OCI-LY7 (cell line): Measurements from ENCODE around the gene FOXA1. TPM values are rescaled to one million over a fixed set of nuclear protein-coding genes. Genes with fewer than 3 reads are reported as not detected.

Experiments
- BruUV-seq: library from RNA; stranded (reverse); fragments of 400-500 nt; replicated peaks from 2 replicates; lab custom pipeline; 2021; lab: Mats Ljungman, UMichigan
- CTCF ChIA-PET: fragments of 300-600 bp; sonication (Branson Sonifier 250); formaldehyde crosslinking; loops from one replicate; lab custom pipeline; 2022; ENCODE audit warnings: antibody characterized with exemption; ENCODE audit not compliant: unreplicated experiment; lab: Charles Lee
- POLR2A ChIA-PET: fragments of 300-600 bp; sonication (Branson Sonifier 250); formaldehyde crosslinking; loops from one replicate; lab custom pipeline; 2022; ENCODE audit warnings: antibody characterized with exemption; lab: Charles Lee
- DNase-seq: peaks from one replicate; pipeline ENCODE4 v3.0.0-alpha.2; 2015; ENCODE audit warnings: low spot score
- H2AFZ ChIP-seq: fragments of 200-600 bp; sonication (generic), shearing (Covaris generic); 2 replicates; pipeline ENCODE4 v1.6.1; 2014; ENCODE audit warnings: mild to moderate bottlenecking, antibody characterized with exemption, low read length, moderate library complexity
- H3K27ac ChIP-seq: fragments of 200-600 bp; sonication (generic); 2 replicates; pipeline ENCODE4 v1.5.1; 2014; ENCODE audit warnings: mixed run types, low read depth, mild to moderate bottlenecking, moderate library complexity, low read length, inconsistent platforms; ENCODE audit not compliant: poor library complexity, severe bottlenecking
- H3K36me3 ChIP-seq: fragments of 200-600 bp; sonication (generic); 2 replicates; pipeline ENCODE4 v1.6.1; 2014; ENCODE audit warnings: mild to moderate bottlenecking, antibody characterized with exemption, low read length, moderate library complexity, mixed read lengths; ENCODE audit not compliant: insufficient read depth
- H3K4me1 ChIP-seq: fragments of 200-600 bp; sonication (generic); 2 replicates; pipeline ENCODE4 v1.5.1; 2014; ENCODE audit warnings: mild to moderate bottlenecking, low read length; ENCODE audit not compliant: insufficient read depth, poor library complexity, severe bottlenecking
- H3K4me2 ChIP-seq: fragments of 200-600 bp; sonication (generic); 2 replicates; pipeline ENCODE4 v1.6.1; 2014; ENCODE audit warnings: mild to moderate bottlenecking, low read length
- H3K4me3 ChIP-seq: fragments of 200-600 bp; sonication (generic); 2 replicates; pipeline ENCODE4 v1.5.1; 2014; ENCODE audit warnings: mild to moderate bottlenecking, low read depth, low read length; ENCODE audit not compliant: poor library complexity, severe bottlenecking
- H3K79me2 ChIP-seq: fragments of 200-600 bp; sonication (generic); 2 replicates; pipeline ENCODE4 v1.6.1; 2016; ENCODE audit warnings: low read depth, mild to moderate bottlenecking, low read length, moderate library complexity, mixed read lengths; ENCODE audit not compliant: insufficient read depth
- H3K9me2 ChIP-seq: fragments of 200-600 bp; sonication (generic); 2 replicates; pipeline ENCODE4 v1.6.1; 2016; ENCODE audit warnings: mild to moderate bottlenecking, low read length, mixed read lengths; ENCODE audit not compliant: insufficient read depth
- H3K9me3 ChIP-seq: fragments of 200-600 bp; sonication (generic); 2 replicates; pipeline ENCODE4 v1.6.1; 2014; ENCODE audit warnings: mild to moderate bottlenecking, mixed run types, low read length, mixed read lengths
- H4K20me1 ChIP-seq: fragments of 200-600 bp; sonication (generic); 2 replicates; pipeline ENCODE4 v1.6.1; 2014; ENCODE audit warnings: mild to moderate bottlenecking, antibody characterized with exemption, low read length, moderate library complexity, mixed read lengths; ENCODE audit not compliant: insufficient read depth
- EZH2phosphoT487 ChIP-seq: fragments of 200-600 bp; sonication (generic); IDR thresholded peaks from 2 replicates; pipeline ENCODE4 v1.6.1; 2018; ENCODE audit warnings: low read depth, borderline replicate concordance, mild to moderate bottlenecking, mixed run types, antibody characterized with exemption, low read length, moderate library complexity, mixed read lengths
- intact Hi-C: fragments of 100-400 bp; cut with micrococcal nuclease; formaldehyde crosslinking; loops from one replicate; pipeline ENCODE4 v1.10.0; 2022; ENCODE audit not compliant: unreplicated experiment
- total RNA-seq, 2 experiments: library from RNA; depleted of rRNA in 1 of 2; stranded (reverse); fragments of >200 nt in 1 of 2; shearing (Covaris generic) in 1 of 2; gene quantifications; 2 replicates each; pipeline ENCODE4 v1.2.3, GENCODE V29; 2014 to 2022
- TF ChIP-seq, protein P1 (sequence below): fragments of 200-600 bp; sonication (generic); conservative IDR thresholded peaks from 2 replicates; pipeline ENCODE4 v1.5.1; 2014; ENCODE audit warnings: mild to moderate bottlenecking, antibody characterized with exemption, low read length, moderate library complexity, mixed read lengths

Gene FOXA1
- total RNA-seq, 2 experiments from 2014 or later = not detected

DNA sequence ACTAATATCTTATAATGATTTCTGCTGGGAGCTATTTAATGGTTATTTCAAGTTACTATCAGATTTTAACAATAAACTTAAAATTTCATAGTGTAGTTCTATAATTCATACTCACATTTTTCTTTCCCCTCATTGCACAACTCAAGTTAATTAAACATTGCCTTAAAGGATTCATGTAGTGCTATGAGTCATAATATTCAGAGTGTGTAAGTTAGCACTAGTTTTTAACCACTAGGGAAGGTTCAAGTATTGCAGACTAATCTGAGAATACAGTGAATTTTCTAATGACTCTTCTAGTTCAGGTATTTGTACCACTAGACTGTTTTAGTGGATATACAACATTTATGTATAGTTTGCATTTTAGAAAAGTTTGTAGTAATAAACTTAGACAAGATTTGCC lies 49.9 kb downstream of the FOXA1 start:
- POLR2A ChIA-PET = interaction anchor here (0.6 to 1.1 kb wide), 4 partner anchors 15 to 859 kb away, joined by 3 read pairs; no protein-coding TSS in a partner anchor
- intact Hi-C loops = no loop called here
- Histone ChIP-seq H3K4me3 (no peak overlapping the region), H4K20me1 (no peaks in the 10 kb centered on the region), H3K9me3 (no peaks in the 10 kb centered on the region), H3K4me1 (no peaks in the 10 kb centered on the region), H3K79me2 (no peaks in the 10 kb centered on the region), H2AFZ (no peak overlapping the region), H3K27ac (no peak overlapping the region), H3K4me2 (no peak overlapping the region), H3K36me3 (no peaks in the 10 kb centered on the region), H3K9me2 (no peaks in the 10 kb centered on the region)
- no peak for TF ChIP-seq EZH2phosphoT487
- TF ChIP-seq, protein P1, sequence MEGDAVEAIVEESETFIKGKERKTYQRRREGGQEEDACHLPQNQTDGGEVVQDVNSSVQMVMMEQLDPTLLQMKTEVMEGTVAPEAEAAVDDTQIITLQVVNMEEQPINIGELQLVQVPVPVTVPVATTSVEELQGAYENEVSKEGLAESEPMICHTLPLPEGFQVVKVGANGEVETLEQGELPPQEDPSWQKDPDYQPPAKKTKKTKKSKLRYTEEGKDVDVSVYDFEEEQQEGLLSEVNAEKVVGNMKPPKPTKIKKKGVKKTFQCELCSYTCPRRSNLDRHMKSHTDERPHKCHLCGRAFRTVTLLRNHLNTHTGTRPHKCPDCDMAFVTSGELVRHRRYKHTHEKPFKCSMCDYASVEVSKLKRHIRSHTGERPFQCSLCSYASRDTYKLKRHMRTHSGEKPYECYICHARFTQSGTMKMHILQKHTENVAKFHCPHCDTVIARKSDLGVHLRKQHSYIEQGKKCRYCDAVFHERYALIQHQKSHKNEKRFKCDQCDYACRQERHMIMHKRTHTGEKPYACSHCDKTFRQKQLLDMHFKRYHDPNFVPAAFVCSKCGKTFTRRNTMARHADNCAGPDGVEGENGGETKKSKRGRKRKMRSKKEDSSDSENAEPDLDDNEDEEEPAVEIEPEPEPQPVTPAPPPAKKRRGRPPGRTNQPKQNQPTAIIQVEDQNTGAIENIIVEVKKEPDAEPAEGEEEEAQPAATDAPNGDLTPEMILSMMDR = no peak
- CTCF ChIA-PET = no interaction called here
- DNase-seq = no peak
- BruUV-seq = no TSS peak

DNA sequence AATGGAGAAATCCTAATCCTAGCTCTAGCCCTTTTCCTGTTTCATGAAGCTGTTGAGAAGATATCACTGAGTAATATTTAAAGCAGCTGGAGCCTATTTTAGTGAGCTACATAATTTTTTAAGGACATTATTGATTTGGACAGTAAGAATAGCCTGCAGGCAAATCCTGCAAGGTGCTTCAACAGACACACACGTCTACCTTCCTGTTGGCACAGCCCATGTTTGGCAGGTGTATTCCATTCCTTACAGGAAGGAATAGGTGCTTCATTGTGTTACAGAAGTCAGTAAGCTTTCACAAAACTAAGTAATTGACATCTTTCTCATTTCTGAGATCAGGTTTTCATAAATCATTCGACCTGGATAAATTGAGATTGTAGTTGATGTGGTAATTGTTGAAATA lies 50.6 kb downstream of the FOXA1 start:
- ChIA-PET POLR2A (interaction anchor here (0.6 to 1.1 kb wide), 3 partner anchors 16 to 225 kb away, joined by 3 read pairs; no protein-coding TSS in a partner anchor), CTCF (no interaction called here)
- no TSS peak for BruUV-seq
- no peaks in the 10 kb centered on the region for H3K36me3 ChIP-seq
- H3K4me2 ChIP-seq = no peak overlapping the region
- H3K9me2 ChIP-seq = no peaks in the 10 kb centered on the region
- no peaks in the 10 kb centered on the region for H3K79me2 ChIP-seq
- DNase-seq = no peak
- H3K4me3 ChIP-seq = no peak overlapping the region
- H4K20me1 ChIP-seq = no peaks in the 10 kb centered on the region
- intact Hi-C loops = no loop called here
- H2AFZ ChIP-seq = no peak overlapping the region
- no peak for TF ChIP-seq EZH2phosphoT487
- TF ChIP-seq, protein P1 = no peak
- H3K9me3 ChIP-seq = no peaks in the 10 kb centered on the region
- no peaks in the 10 kb centered on the region for H3K4me1 ChIP-seq
- H3K27ac ChIP-seq = no peak overlapping the region

DNA sequence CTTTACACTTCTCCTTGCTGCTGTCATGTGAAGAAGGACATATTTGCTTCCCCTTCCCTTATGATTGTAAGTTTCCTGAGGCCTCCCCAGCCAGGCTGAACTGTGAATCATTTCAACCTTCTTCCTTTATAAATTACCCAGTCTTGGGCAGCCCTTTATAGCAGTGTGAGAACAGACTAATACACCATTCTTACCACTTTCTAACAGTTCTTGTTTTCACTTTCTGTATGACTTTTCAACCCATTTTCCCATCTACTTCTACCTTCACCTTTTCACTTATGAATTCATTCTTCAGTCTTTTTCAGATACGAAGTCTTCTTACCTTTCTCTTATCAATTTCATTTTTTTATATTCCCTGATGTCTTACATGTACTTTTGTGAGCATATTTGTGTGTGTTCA lies 55.1 kb downstream of the FOXA1 start:
- H4K20me1 ChIP-seq = no peaks in the 10 kb centered on the region
- no peak overlapping the region for H2AFZ ChIP-seq
- no peaks in the 10 kb centered on the region for H3K79me2 ChIP-seq
- ChIA-PET CTCF (no interaction called here), POLR2A (no interaction called here)
- TF ChIP-seq, protein P1 = no peak
- no peak for TF ChIP-seq EZH2phosphoT487
- no peak for DNase-seq
- H3K4me1 ChIP-seq = no peaks in the 10 kb centered on the region
- H3K27ac ChIP-seq = no peak overlapping the region
- intact Hi-C loops = no loop called here
- H3K4me3 ChIP-seq = no peak overlapping the region
- H3K9me2 ChIP-seq = no peaks in the 10 kb centered on the region
- H3K4me2 ChIP-seq = no peak overlapping the region
- H3K36me3 ChIP-seq = no peaks in the 10 kb centered on the region
- no peaks in the 10 kb centered on the region for H3K9me3 ChIP-seq
- no TSS peak for BruUV-seq

Other genes starting within 250 kb of the FOXA1 start
- gene TTC6, start 380 bp upstream of the FOXA1 start, total RNA-seq (2014; rRNA removed; shearing (Covaris generic)) = not detected in 2 replicates
- not detected in 2 replicates for gene TTC6, start 380 bp upstream of the FOXA1 start, total RNA-seq (2022)